Left colon (tissue), 2 donors: ENCODE data around the gene FBXL17. TPM values are rescaled to one million over a fixed set of nuclear protein-coding genes. Genes with fewer than 3 reads are reported as not detected.

Source experiments
- ATAC-seq: fragments of 200-7000 bp; cut with Tn5 transposase; one replicate; pipeline ENCODE4 v1.9.1; 2020; ENCODE audit warnings: mild to moderate bottlenecking, moderate library complexity
- DNase-seq, 2 donors: peaks; one replicate each; pipeline ENCODE4 v3.0.0-alpha.2; 2020
- intact Hi-C, 2 donors: fragments of 100-400 bp; cut with DNase I in 1 of 2; cut with micrococcal nuclease in 1 of 2; formaldehyde crosslinking; loops; one replicate each; pipeline versions ENCODE4 v1.11.2 to v1.14.0; 2022; cut with DNase I, micrococcal nuclease
- total RNA-seq, 2 donors: library from RNA; stranded (reverse); fragmentation: NEBNext Ultra II Directional; extraction: Animal tissue kit (Norgen Biotek cat#: 25700); gene quantifications; one replicate each; pipeline ENCODE4 v1.2.1, GENCODE V29; 2021
- donor health status: DM: no; HTN: no; CAD: no.
- donor health status: DM: yes; HTN: yes; CAD: no.

FBXL17 gene
- total RNA-seq, 2 donors from 2014 or later, result 19.5 to 30.9 TPM

DNA sequence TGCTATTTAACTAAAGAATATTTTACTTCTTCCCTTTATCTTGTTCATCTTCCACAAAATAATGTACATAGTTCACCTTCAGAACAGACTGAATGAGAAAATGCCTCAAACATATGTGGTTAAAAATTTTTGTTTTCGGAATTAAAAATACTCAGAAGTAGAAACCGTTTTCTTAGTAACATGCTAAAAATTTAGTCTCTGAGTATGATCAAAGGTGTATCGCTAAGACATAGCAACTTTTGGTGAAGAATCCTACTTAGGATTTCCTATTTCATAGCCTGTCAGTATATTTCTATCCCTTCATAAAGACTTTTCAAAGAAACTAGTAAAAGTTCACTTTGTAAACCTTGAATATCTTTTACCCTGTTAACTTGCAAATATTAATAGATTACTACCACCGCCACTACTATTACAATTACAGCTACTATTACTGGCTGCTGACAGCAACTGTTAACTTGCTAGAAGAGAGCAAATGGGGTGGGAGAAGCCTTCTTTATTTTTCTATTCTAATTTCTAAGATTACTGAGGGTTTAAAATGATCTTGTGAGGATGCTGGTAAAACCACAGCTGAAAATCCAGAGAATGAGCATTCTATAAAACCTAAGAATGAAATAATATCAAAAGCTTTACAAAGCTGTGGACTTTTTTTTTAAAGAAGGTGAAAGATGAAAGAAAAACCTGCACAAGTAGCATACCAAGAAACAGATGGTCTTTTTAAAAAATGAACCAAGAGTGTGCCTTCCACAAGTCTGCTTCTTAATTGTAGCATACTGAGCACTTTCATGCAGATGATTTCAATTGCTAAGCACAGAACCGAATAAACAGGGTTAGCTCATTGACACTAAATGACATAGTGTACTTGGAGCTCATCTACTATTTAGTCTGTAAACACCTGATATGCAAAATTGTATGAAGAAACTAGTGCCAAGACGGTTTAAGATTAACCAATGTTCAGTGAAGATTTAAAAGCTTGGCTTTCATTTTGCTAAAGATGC is 464.9 kb downstream of the FBXL17 start:
- intact Hi-C loops, result no loop called here
- no peak for ATAC-seq
- no peak for DNase-seq

DNA sequence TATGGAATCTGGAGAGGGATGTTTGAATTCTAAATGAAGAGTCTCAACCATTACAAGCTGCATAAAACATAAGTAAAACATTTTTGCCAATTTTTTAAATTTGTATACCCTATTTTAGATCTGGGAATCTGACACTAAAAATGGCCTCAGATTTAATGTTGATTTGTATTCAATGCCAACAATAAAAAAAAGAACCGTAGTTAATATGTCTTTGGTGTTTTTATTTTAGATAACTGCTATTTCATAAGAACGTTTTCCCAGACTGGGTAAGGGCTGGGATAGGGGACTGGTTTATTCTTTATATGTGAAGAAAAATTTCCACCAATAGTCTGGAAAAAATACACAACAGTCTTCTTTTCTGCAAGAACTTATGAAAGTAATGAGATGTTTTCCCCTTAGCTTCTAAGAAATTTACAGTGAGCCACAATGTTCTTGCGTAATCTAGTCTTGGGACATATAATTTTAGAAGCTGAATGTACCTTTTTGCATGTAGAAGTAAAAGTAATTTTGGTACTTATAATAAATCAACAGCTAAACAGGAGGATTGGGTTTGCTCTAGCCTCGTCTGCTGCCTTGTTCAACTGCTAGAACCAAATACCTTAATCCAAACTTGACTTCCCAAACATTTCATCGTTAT is 466.6 kb downstream of the FBXL17 start:
- no peak for ATAC-seq
- intact Hi-C loops, result no loop called here
- DNase-seq, result no peak

DNA sequence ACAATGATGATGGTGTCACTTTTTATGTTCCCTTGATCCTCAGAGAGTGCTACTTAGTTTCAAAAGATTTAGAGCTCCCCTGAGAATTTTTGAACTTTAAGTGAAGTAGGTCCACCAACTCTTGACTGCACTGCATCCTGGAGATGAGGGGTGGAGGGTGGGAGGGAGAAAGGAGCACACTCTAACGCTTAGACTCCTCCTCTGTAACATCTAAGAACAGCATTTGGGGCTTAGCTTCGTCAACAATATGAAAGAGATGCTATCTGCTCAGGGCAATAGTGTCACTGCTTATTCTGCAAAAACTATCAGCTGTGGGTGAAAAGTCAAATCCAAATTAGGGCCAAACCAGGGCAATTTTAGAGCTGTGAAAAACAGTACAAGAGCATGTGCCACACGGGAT is 468.4 kb downstream of the FBXL17 start:
- intact Hi-C loops, result no loop called here

DNA sequence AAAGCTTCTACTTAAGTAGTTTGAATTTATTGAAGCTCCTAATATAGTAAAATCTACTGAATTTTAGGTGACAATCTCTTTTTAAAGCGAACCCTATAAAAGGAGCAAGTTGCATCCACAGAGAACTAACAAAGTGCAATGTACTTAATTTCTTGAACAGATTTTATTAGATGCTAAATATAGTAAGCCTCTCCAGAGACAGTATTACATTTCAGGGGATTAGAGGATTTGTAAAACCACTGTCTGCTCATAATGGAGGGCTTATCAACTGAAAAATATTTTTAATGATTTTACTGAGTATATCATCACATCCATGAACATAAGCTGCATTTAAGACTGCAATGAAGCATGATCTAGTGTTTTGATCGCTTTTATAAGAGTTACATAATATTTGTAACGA is 481.2 kb downstream of the FBXL17 start:
- intact Hi-C loops, result no loop called here
- ATAC-seq, result no peak
- no peak for DNase-seq

More for the DNA sequence above, 468.4 kb downstream of the FBXL17 start:
- ATAC-seq (no peak), DNase-seq (no peak)

DNA sequence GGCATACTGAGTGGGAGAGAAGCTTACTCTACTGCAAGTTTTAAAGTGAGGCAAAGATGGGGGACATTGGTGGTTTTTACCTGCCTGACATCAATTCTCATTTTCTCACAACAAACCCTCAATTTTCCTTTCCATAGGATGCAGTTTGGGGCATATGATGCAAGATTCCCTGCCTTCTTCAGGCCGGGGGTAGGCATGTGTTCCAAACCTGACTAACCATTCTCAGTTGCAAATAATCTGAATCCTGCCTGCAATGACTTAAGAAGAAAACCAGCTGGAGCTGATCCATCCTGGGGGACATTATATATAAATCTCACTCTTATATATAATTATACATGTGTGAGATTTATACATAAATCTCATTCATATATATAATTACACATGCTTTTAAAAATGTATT is 487.5 kb downstream of the FBXL17 start:
- intact Hi-C loops, result no loop called here
- no peak for ATAC-seq
- DNase-seq, result no peak

DNA sequence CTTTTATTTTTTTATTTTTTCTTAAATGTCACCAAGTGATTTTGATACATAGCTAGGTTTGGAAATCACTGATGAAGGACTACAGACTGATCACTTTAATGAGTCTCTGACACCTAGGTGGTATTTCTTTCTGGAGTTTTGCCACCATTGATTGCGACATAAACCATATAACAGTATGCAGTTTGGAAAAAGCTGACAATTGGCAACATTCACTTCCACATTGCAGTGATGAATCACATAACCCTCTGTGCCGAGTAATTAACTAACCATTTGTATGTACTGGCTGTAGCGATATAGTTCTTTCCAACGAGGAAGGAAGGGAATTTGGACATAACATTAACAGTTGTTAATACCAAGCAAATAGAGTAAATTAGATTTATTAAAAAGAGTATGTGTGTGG is 488.3 kb downstream of the FBXL17 start:
- no peak for DNase-seq
- intact Hi-C loops, result no loop called here
- ATAC-seq, result no peak

DNA sequence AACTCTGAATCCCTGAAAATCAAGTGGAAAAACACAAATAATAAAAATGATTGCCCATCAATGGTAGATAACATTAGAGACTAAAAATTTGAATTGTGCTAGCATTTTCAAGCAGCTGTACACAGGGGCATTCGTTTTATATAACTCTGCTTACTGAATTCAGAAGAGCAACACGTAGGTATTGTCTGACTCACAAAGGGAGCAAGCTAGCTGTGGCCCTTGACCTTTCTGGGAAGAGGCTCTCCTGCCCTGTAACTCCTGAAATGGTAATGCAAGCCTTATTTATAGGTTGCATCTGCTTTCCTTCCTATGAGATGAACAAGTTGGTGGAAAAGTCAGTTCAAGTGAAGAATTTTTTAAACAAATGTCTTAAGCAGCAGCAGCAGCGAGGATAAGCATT is 492.5 kb downstream of the FBXL17 start:
- intact Hi-C loops, result no loop called here
- no peak for ATAC-seq

DNA sequence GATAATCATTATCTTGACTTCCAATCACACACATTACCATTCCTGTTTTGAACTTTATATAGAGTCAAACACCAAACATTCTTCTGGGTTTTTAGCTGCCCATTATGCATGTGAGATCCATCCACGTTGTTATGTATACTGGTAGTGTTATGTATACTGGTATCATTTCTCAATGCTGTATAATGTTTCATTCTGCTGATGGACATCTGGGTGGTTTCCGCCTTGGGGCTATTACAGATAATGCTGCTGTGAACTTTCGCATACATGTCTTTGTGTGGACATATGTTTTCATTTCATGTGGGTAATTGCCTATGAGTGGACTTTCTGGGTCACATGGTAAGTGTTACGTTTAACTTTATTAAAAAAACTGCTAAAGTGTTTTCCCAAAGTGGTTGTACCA is 493.4 kb downstream of the FBXL17 start:
- ATAC-seq (no peak), DNase-seq (no peak)
- intact Hi-C loops, result no loop called here

More for the DNA sequence above, 492.5 kb downstream of the FBXL17 start:
- DNase-seq, result no peak

DNA sequence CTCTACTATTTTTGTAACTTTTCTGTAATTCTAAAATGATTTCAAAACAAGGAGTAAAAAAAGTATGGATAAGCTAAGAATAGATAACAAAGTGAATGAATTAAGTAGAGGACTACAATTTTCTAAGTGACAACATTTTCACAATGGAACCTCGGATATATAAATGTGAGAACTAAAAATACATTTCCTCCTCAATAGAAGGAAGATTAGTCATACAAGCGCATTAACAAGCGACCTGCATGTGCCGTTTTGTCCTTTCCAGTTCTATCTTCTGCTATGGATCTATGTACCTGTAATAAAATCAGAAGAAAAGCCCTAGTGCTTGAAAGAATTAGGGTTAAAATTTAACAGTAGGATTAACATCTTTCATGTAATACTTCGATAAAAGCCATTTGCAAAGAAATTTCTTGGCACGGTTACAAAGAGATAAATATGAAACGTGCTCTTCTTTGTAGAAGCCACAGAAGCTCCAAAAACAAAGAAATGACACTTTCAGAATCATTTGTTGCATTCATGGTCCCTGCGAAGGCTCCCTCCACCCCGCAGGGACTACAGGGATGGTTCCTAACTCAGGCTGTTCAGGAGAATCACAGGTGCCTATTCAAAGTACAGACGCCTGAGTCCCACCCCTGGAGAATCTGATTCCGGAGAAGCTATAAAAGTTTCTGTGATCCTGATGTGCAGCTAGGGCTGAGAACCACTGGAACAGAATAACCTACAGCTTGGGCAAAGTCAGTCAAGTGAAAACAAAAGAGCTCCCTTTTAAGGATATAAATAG is 494.5 kb downstream of the FBXL17 start:
- ATAC-seq (peak; percentile 85), DNase-seq (no peak)
- intact Hi-C loops, result no loop called here

DNA sequence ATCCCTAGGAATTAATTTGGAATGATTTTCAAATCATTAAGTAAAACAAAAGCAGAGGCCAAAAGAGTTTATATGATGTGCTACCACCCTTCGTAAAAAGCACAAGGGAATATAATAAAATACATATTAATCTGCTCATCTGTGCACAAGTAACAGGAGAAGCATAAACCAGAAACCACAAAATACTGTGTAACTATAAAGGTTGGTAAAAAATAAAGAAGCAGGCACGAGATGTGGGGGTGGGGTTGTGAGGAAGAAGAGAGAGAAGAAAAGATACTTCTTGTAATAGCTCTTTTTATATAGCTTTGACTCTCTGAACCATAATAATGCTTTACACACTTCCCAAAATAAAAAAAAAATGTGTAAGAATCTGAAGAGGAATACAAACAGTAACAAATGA is 496.3 kb downstream of the FBXL17 start:
- no peak for ATAC-seq
- intact Hi-C loops, result no loop called here
- no peak for DNase-seq

DNA sequence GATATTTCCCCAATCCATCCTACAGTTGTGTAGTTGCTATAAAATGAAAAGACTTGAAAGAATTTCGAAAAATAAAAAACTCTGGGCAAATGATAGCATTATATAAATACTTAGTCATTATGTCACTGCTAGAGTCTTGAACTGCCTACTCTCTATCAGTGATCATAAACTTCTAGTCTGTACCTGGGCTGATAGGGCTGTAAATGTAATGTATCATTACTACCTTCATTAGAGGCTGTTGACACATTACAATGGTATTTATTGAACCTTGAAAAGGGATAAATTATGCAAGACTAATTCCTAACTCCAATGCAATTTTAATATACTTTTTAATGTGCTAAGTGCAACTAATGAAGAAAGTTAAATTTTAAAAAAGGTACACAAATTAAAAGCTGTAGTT is 497.0 kb downstream of the FBXL17 start:
- DNase-seq, result no peak
- intact Hi-C loops, result no loop called here
- no peak for ATAC-seq

DNA sequence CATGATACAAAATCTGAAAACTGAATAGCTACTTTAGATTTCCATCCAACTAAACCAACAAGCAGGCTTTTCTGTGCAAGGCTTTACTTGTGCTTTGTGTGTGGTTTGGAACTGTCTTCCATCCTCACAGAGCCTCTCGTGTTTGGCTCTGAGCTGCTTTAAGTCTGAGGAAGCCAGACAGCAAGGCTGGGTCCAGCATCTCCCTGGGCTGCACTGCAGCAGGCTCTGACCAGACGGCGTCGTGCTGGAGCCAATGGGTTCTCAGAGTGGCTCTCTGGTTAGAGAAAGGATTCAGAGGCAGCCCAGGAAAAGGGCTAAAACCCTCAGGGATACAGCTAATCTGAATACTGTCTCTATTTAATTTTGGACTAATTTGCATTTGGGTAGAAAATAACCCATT is 503.2 kb downstream of the FBXL17 start:
- no peak for DNase-seq
- ATAC-seq, result no peak
- intact Hi-C loops, result no loop called here

DNA sequence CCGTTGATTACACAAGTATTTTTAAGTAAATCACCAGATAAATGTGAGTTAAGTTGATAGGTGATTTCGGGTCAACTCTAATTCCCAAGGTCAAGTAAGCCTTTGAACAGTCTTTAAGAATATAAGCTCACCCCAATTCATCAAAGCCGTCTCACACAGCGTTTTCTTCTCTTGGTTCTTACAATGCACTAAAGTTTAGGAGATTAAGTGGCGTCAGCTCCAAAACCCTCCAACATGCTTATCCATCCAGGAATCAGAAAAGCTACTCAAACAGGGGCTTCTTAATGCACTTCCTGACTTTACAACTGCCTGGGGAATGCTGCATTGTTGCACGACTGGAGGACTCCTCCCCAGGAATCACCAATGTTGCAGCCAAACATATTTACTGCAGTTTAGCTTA is 505.0 kb downstream of the FBXL17 start:
- DNase-seq (no peak), ATAC-seq (no peak)
- intact Hi-C loops, result no loop called here

DNA sequence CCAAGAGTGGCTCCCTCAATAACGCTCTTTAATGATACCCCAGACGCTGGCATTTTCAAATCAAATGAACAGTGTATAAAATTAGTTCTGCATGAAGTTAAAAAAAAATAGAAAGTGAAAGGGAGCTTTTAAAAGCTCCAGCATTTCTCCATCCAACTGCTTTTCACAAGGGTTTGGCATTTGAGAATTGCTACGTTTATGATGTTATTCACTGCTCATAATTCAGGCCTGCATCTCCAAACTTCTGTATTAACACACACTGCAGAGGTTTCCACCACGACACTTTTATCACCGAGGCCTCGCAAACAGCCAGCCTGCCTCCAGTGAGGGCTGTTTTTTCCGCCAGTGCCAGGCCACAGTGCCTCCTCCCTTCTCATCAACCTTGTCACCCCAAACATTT is 505.6 kb downstream of the FBXL17 start:
- intact Hi-C loops, result no loop called here
- ATAC-seq (no peak), DNase-seq (no peak)

DNA sequence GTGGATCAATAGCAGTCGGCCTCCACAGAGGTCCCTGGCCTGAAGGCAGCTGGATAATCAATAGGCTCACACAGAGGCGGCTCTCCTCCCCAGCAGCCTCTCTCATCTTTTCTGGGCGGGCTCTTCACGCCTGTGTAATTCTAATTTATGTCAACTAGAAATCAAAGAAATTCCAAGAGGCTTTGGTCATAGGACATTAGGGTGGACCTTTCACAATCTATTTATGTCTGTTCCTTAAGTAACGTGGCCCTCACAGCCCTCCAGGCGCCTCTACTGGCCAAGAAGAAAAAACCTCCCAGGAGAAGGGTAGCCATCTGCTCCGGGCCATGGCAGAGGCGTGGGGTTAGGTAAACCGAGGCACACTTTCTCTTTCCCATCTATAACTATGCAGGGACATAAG is 506.1 kb downstream of the FBXL17 start:
- intact Hi-C loops, result no loop called here
- DNase-seq, result no peak
- ATAC-seq, result no peak

DNA sequence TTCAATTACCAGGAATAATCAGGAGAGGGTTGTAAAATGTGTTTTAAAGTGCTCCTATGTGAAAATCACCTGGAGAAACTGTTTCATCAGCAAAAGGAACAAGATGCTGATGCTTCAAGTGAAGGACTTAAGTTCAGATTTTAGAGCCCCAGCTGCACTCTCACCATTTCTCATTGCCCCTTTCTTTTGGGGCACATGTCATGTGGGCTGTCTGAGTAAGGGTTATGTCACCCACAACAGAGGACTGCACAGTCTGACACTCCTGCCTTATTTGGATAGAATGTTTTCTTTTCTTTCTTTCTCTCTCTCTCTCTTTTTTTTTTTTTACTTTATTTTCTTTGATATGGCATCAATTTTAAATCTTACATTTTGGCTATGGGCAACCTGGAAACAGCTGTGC is 507.1 kb downstream of the FBXL17 start:
- ATAC-seq, result no peak
- intact Hi-C loops, result no loop called here
- no peak for DNase-seq

DNA sequence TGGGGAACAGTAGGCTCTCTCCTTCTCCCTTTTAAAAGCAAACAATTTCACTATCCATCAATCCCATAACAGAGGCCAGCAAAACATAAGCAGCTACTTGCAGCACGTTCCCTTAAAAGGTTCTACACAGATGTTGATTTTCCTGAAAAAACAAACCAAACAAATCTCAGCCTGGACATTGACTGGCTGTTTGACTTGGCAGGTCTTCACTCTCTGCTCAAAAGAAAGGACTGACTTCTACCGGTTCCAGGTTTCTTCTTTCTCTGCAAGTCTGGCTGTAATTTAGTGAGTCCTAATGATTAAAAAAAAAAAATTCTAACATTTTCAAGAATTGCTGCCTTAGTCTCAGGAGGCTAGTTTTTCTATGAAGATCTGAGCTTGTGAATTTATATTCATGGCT is 508.0 kb downstream of the FBXL17 start:
- intact Hi-C loops, result no loop called here
- DNase-seq, result no peak
- no peak for ATAC-seq

DNA sequence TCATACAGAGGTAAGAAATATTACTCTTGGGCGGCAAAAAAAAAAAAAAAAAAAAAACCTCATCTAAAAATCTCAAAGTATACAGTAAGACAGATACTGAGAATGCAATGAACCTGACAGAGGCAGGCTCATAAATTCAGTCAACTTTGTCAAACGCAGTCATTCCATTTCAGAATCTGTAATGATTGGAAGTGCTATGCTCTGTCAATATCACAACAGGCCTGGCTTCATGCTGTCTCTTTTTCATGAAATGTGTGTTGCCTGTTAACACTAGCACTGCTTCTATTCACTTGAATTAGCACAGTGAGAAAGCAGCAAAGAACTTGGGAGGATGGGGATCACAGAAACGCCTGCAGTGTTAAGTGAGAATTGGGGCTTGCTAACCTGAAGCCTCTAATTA is 510.9 kb downstream of the FBXL17 start:
- no peak for ATAC-seq
- intact Hi-C loops, result no loop called here
- no peak for DNase-seq

DNA sequence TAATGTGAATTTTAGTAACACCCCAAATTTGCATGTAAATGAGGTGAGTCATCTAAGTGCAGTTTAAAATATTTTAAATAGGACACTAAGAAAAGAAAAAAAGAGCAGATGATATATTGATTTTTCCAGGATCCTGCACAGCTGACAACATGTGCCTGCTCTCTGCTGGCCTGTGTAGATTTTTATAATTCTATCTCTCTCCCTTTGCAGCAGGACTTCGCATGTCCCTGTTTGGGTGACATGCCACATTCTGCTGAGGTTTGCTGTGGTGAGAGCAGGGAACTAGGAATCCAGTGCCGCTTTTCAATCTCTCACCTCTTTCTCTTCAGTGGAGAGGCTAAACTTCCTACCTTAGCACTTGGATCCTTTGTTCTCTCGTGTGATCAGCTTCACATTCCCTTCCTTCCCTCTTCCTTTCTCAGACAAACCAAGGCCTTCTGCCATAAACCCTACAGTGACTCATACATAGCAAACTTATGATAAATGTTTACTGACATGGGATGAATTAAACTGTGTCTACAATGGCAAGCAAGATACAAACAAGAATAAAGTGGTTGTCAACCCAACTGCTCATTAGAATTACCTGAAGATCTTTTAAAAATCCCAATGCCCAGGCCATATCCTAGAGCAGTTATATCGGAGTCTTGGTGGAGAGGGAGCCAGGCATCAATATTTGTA is 512.3 kb downstream of the FBXL17 start:
- ATAC-seq, result peak; percentile 99
- intact Hi-C loops, result no loop called here
- DNase-seq, result no peak
